NCI-H510A treated with DMSO at 0.1 percent for 48 hours (cell line): ENCODE measurements around the gene EMX2.
"Not testable (repeated sequence)": the region's sequence is repeated elsewhere in the genome, so short reads cannot be mapped to it uniquely, and the experiment has no call there.

ENCODE experiments used
- DNase-seq: peaks from one replicate; lab custom pipeline; 2025; lab: John Stamatoyannopoulos, UW

Gene EMX2

GRCh38 chr10:117560942-117561341 is 18.4 kb downstream of the EMX2 start:
- no peak for DNase-seq

- no peak for DNase-seq
Observed at GRCh38 chr10:117562220-117562619, 19.7 kb downstream of the EMX2 start.

DNA sequence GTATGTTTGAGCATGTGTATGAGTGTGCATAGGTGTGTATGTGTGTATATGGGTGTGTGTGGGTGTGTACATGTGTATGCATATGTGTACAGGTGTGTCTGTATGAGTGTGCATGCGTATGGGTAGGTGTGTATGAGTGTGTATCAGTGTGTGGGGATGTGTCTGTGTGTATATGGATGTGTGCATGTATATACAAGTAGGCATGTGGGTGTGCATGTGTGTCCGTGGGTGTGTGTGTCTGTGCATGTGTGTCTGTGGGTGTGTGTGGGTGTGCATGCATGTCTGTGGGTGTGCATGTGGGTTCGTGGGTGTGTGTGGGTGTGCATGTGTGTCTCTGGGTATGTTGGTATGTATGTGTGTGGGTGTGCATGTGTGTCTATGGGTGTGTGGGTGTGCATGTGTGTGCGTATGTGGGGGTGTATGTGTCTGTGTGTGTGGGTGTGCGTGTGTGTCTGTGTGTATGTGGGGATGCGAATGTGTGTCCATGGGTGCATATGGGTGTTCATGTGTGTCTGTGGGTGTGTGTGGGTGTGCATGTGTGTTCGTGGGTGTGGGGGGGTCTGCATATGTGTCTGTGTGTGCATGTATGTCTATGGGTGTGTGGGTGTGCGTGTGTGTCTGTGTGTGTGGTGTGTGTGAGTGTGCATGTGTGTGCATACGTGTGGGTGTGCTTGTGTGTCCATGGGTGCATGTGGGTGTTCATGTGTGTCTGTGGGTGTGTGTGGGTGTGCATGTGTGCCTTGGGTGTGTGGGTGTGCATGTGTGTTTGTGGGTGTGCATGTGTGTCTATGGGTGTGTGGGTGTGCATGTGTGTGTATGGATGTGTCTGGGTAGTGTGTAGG is 20.6 kb downstream of the EMX2 start:
- no peak for DNase-seq

- DNase-seq = no peak
Observed at GRCh38 chr10:117563780-117564179, 21.2 kb downstream of the EMX2 start.

DNA sequence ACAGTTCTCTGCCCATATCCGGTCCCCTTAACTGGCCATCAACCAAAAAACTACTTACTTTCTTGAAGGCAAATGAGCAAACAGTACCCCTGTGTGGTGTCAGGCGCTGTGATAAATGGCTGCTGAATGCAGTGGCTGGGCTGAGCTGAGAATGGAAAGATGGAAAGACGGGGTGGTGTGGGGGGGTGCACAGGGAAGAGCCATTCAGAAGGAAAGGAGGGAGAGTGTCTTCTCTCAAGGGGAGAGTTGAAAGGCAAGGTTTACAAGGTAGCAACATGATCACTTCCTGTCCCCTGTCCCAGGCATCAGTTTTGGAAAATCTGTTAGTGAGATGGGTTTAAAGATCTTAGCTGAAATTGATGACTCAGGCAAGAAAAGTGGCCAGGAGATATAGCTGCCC is 22.5 kb downstream of the EMX2 start:
- no peak for DNase-seq

DNA sequence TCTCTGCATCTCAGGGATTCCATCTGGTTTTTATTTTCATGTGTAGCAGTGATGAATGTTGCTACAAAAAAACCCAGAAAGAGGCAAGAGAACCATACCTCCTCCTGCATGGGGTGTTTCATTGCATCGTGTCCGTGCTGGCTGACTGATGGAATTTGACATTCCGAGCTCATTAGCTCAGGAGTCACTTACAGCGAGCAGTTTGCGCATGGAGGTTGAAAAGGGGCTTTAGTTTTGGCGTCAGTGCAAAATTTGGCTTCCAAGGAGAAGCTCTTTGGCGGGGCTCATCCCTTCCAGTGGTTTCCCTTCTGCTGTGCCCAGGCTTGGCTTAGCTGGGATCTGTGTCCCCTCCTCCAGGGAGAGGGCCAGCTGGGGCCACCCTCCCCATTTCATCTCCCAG is 25.8 kb downstream of the EMX2 start:
- no peak for DNase-seq

DNA sequence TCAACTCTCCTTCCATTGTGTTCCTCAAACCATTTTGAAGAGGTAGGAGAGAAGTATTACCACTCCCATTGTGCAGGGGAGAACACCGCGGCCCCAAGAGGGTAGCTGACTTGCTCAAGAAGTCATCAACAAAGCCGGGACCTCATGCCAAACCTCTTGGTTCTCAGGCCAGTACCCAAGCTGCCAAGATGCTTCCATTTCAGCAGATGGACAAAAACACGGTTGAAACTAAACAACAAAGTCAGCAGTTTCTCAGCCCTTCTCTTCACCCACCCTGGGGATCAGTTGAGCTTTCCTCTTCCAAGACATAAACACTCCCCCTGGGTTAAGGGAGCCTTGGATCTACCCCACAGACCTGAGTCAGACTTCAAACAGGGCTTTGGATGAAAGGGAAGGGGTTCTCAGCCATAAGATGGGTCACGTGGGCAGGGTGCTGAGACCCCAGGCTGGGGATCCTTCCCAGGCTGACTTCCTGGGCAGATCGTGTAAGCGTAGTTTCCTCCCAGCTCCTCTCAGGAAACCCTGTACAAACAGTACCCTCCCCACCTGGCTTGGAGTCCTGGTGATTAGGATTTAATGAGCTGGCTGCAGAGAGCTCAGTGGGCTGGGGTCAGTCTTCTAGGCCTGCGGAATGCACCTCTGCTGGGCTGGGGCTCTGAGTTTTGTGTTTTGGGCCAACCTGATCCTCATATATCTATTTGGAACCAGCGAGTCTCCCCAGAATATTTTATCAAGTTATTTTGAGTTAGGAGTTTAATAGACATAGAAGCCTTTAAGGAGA is 27.3 kb downstream of the EMX2 start:
- DNase-seq = no peak

- DNase-seq = no peak
Observed at GRCh38 chr10:117570880-117571279, 28.3 kb downstream of the EMX2 start.

- DNase-seq = no peak
Observed at GRCh38 chr10:117574498-117575146, 32.1 kb downstream of the EMX2 start.

DNA sequence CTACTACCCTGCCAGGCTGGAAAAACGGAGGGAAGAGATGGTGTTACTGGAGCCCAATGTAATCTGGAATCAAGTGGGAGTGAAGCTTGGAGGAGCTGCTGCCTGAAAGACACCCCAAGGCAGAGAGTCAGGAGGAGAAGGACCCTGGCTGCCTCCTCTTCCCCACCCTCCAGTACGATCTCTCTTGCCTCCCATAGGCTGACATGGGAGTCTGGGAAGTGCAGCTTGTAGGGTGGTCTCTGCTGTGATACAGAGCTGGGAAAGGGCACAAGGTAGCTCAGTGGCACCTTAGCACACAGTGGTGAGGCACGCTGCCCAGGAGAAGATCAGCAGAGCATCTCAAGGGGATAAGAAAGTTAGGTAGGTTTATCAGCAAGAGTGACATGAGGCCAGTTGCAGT is 35.9 kb downstream of the EMX2 start:
- DNase-seq = no peak

- no peak for DNase-seq
Observed at GRCh38 chr10:117578999-117579590, 36.5 kb downstream of the EMX2 start.

DNA sequence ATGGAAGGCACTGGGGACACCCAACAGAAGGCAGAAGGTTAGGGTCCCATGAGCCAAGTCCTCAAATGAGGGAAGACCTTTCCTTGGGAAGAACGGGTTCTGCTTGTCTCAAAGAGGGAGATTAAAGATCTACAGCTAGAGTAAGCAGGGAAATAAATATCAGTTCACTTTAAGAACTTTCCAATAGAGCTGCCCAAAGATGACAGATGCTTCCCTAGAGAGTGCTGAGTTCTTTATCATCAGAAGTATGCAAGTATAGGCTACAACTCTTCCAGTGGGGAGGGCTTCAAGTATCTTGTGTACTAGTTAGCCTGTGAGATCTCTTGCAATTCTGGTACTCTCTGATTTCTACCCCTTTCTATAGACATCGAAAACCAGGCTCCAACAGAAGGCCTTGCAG is 39.4 kb downstream of the EMX2 start:
- DNase-seq = no peak

- not testable (repeated sequence) for DNase-seq
Observed at GRCh38 chr10:117584831-117585230, 42.3 kb downstream of the EMX2 start.

DNA sequence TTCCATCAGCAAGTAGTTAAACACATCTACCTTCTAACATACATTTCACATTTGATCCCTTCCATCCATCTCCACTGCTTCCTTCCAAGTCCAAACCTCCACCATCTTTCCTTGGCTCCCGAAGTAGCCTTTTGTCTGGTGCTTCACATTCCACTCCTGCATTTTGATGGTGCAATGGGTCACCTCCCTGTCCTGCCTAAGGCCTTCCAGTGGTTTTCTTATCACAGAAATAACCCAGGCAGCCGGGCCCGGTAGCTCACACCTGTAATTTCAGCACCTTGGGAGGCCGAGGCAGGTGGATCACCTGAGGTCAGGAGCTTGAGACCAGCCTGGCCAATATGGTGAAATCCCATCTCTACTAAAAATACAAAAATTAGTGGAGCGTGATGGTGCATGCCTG is 44.5 kb downstream of the EMX2 start:
- no peak for DNase-seq

- no peak for DNase-seq
Observed at GRCh38 chr10:117590101-117590875, 47.7 kb downstream of the EMX2 start.

GRCh38 chr10:117591043-117591442 is 48.5 kb downstream of the EMX2 start:
- DNase-seq = no peak

DNA sequence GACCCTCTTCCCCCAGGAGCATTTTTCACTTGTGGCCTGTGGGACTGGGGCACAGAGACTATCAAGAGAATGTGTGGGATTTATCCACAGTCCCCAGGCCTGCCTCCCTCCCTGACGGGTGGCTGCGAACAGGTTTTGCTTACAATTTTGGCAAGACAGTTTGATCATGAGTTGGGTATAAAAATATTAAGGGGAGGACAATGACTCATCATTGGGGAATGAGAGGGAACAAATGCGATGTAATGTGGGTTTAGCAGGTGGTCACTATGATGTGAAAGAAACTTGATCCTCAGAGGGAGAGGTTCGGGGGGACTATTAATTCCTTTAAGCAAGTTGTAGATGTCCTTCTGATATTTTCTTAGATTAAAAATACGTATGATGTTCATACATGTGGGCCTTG is 52.2 kb downstream of the EMX2 start:
- DNase-seq = no peak

DNA sequence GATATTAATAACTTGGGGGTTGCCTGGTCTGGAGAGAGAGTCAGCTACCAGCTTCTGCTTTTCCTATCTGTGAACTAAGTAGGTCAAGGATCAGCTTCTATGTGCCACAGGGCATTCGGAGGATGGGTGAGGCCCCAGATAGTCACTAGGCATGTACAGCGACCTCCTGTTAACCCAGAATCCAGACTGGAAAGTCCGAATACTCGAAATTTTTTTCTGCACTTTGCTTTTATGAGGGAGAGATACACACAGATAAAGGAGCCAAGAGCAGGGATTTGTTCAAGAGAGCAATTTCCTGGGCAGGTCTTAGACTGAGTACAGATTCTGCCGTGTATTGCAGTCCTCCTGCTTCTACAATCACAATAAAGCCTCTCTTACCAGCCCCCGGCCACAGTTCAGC is 54.2 kb downstream of the EMX2 start:
- no peak for DNase-seq

DNA sequence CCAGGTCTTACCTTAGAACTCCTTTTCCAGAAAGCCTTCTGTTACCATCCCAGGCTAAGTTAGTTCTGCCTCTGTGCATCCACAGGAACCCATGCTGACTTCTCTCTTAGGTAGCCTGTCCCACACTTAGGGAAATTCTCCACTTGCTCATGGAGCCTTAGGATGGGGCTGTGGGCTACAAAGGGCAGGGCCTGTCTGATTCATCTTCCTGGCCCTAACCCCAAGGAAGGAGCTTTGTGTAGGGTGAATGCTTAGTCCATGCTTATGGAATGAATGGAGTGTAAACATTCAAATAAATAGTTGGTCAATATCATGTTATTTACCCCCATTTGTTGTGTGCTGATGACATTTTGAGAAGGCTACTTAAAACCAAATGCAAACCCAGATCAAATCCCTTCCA is 54.7 kb downstream of the EMX2 start:
- no peak for DNase-seq
